Limb (tissue), 2 donors: ENCODE results near the gene ERN1.
"Not testable (repeated sequence)": the region's sequence is repeated elsewhere in the genome, so short reads cannot be mapped to it uniquely, and the experiment has no call there.

Experiments
- DNase-seq, 2 donors: peaks; one replicate each; pipeline ENCODE4 v3.0.0-alpha.2; 2016; ENCODE audit errors: extremely low spot score in 2 of 2

The ERN1 gene

DNA sequence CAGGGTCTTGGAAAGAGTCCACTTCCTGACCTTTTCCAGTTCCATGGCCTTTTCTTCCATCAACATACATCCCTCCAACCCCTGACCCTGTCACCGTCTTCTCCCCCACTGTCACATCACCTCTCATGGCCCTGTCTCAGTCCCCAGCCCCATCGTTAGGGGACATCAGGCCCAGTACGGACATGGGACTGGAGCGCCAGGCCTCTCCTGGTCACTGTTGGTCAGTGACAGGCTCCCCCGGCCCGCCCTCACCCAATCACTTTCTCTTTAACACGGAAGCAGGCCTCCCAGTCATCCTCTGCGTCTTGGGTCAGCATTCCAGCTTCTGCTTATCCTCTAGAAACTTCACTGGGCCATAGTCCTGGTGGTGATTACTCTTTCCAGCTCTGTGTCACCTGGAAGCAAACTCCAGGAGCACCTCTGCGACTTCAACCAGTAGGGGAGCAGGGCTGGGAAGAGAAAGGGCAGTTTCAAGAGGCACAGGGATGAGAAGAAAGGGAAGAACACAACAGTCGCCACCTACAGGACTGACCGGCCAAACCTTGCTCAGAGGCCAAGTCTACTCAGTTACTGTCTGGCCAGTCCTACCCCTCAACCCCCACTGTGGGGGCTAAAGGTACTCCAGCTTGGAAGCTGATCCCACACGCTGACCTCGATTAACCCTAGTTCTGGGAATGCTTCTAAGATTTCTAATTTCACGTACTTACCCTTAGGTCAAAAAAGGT, 93.6 kb downstream of the ERN1 start:
- DNase-seq = no peak

DNA sequence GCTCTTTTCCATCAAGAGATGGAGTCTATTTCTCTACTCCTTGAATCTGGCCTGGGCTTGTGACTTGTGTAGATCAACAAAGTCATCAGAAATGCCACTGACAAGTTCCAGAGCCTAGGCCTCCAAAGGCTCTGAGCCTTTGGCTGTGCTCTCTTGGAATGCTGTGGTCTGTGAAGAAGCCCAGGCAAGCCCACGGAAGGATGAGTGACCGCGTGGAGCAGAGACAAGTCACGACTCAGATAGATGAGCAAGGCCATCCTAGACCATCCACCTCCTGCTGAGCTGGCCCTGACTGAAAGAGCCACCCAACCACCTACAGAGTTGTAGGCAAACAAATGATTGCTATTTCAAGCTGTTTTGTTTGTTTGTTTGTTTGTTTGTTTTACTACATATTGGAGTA, 97.9 kb downstream of the ERN1 start:
- DNase-seq = no peak

DNA sequence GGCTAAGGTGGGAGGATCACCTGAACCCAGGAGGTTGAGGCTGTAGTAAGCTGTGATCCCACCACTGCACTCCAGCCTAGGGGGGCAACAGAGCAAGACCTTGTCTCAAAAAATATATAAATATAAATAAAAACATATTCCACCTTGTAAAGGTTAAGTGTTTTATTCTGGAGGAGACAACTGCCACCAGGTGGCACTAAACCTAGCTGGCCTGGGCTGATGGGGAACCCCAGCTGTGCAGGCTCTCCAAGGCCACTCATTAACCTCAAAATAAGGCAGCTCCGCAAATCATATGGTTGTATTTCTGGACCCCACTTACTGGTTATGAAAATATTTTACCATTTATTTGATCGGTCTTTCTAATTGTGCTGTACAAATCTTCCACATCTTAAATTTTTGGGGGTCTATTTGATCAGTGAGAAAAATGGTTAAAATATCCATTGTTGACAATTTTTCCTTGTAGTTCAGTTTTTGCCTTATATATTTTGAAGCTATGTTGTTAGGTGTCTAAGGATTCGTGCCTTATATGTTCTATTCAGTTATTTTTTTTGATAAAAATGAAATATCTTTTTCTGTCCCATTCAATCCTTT, 101.0 kb downstream of the ERN1 start:
- peak; percentile 30 to 71 for DNase-seq

DNA sequence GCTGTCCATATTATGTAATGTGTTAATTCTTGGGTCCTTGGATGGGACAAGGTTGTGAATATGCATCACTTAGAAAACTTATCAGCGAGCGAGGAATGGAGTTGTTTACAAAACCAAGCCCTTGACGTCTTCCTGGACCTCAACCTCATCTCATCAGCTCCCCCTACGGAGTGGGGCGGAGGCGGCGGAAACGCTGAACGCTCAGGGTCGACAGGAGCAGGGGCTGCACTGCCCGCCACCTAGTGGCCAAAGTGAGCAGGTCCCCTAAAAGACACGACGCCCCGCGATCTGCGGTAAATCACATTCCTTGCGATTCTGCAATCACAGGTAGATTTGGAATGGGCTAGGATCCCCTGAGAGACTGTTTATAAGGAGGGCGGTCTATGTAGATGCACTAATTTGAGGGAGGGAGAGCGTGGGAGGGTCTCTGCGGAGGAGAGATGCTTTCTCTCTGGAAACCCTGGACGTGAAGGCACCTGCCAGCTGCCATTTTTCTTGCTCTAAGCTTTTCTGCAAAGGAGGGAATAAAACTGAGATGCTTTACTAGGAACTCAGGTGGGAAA, 104.1 kb downstream of the ERN1 start:
- DNase-seq = peak; percentile 66 to 77

DNA sequence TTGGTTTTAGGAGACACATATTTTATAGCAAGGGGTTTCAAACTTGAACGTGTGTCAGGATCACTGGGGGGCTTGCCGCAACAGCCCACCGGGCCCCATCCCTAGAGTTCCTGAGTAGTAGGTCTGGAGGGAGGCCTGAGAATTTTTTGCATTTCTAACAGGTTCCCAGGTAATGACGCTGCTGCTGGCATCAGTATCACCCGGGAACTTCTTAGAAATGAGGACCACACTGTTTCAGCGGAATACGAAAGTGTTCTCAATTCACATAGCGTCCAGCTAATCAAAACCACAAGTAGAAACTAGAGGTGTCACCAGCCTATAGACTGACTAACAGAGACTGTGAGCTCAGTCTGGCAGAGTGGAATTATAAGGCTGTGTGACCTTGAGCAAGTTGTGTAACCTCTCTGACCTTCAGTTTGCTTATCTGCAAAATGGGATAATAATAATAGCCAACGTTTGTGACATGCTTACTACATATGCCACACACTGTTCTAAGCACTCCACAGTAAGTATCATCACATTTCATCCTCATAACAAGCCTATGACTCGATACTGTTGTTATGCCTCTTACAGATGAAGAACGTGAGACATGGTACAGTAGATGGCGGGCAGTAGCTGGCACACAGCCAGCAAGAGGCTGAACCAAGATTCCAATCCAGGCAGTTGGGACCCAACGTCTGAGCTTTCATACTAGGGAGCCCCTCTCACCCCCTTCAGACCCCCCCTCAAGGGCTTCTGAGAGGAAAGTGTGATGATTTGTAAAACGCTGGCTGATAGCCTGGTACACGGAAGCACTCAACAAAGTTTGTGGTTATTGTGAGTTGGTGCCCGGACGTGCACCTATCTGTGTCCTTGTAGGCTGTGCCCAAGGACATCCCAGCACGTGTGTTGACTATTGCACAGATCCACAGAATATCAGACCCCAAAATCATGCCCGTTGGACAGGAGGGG, 104.9 kb downstream of the ERN1 start:
- DNase-seq = no peak

DNA sequence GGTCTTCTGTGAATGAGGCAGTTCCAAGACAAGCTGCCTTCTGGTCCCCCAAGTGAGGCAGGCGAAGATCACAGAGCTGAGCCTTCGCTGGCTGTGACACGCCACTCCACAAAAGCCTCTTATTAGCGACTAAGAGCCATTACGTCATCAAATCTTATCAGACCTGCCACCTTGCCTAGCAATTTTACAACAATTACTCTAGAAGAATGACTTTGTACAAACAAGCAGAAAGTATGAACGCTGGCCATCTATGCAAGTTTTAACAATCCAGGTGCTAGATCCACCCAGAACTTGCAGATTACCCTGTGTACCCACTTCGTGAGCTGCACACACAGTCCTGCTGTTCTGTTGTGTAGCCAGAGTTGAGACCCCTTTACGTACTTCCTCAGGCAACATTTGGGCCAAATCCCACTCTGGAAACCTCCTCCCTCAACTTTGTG, 105.7 kb downstream of the ERN1 start:
- no peak for DNase-seq

DNA sequence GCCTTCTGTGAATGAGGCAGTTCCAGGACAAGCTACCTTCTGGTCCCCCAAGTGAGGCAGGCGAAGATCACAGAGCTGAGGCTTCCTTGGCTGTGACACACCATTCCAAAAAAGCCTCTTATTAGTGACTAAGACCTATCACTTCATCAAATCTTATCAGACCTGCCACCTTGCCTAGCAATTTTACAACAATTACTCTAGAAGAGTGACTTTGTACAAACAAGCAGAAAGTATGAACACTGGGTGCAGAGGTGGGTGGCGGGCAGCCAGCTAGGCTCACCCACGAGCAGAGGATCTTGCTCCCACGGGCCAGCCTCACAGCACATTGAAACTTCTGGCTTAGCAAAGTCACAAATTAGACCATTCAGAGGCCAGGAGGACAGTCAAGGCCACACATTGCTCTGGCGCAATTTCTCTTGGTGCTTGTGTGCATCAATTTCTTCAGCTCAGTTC, 107.3 kb downstream of the ERN1 start:
- DNase-seq = no peak

DNA sequence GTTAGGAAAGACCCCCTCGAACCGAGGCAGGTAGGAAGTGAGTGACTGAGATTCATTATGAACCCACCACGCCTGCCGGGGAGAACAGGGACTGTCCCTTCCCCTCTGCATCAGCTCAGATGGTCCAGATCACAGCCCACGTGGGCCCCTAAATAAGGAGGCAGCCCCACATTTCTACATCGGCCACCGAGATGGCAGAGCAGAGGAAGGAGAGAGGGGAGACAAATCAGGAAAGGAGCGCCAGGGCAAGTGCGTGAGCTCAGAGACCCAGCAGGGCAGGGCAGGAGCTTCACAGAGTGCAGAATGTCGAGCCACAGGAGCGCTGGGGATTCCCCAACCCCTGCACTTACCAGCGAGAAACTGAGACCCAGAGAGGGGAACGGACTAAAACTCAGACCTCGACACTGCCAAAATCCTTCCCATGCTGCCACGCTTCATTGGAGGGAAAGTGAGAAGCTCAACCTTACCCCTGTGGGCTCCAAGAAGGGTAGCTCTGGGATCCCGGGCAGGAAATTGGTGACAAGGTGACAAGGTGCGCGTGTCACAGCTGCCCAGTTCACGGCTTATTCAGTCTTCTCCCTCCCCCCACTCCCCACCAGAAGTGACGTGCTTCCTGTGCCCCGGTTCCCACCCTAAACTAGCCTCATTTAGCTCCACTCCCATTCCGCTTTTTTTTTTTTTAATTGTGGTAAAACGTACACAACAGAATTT, 109.7 kb downstream of the ERN1 start, which contains the start of gene ICAM2:
ICAM2 (minus strand) TSS at position 578 of the 711 bp plus-strand sequence. CDS start 13,942 bp downstream, outside the sequence.
- DNase-seq = no peak

DNA sequence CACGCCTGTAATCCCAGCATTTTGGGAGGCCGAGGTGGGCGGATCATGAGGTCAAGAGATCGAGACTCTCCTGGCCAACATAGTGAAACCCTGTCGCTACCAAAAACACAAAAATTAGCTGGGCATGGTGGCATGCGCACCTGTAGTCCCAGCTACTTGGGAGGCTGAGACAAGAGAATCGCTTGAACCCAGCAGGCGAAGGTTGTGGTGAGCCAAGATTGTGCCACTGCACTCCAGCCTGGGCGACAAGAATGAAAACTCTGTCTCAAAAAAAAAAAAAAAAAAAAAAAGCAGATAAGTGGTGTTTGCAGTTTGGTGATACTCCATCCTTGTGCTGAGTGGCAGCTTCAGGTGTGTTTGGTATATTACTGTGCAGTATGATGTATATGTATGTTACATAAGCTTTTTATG, 110.4 kb downstream of the ERN1 start:
- not testable (repeated sequence) for DNase-seq

DNA sequence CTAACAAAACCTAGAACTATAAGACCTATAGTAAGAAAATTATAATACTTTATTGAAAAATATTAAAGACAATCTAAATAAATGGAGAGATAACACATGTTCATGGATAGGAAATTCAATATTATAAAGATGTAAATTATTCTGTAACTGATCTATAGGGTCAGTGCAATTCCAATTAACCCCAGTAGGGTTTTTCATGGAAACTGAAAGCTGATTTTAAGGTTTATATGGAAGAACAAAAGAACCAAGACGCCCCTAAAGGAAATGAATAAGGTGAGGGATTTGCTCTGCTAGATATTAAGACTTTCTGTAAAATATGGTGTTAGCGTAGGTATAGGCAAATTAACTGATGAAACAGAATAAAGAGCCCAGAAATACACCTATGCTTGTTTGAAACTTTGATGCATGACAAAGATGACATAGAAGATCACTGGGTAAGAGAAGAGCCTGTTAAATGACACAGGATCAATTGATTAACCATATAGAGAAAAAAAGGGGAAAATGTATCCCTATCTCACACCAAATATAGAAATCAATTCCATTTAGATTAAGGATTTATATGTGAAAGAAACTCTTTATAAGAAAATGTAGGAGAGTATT, 112.5 kb downstream of the ERN1 start:
- DNase-seq = no peak

DNA sequence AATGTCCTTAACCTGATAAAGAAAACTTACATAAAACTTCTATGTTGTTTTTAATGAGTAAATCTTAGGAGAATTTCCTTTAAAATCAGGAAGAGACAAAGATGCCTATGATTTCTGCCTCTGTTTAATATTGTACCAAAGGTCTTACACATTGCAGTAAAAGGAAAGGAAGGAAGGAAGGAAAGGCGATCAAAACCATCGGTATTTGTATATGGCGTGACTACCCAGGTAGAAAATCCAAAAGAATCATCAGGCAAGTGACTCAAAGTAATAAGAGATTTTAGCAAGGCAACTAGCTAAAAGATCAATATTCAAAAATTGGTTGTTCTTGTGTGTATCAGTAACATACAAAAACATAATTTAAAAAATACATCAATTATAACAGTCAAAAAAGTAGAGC, 113.0 kb downstream of the ERN1 start:
- DNase-seq = no peak

DNA sequence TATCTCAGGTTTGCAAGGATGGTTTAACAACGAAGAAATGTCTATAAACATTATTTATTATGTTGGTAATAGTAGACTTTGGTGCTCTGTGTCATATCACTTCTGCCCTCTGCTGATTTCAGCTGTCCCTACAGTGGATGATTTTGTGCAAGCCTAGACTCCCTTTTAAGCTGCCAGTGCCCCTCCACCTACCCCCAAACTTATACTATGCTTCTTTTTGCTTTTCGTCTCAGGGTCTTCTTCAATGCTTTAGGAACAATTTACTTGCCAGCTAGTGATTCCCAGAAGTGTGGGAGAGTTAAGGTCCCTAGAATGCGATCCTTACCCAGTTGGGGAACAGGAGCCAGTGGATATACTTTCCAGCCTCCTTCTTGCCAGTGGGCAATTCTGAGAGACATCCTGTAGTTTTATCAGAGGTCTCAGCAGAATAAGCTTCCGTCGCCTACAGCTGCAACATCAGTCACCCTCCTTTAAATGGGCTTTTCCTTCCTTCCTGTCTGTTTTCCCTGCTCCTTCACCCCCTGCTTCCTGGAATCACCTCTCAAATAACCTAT, 113.6 kb downstream of the ERN1 start:
- no peak for DNase-seq

DNA sequence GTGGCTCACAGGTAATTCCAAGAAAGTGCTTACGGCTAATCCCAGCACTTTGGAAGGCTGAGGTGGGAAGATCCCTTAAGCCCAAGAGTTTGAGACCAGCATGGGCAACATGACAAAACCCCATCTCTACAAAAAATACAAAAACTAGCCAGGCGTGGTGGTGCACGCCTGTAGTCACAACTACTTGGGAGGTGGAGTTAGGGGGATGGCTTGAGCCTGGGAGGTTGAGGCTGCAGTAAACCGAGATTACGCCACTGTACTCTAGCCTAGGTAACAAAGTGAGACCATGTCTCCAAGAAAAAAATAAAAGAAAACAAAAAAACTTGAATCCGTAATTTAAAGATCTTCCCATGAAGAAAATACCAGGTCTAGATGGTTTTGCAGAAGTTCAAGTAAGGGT, 114.5 kb downstream of the ERN1 start:
- no peak for DNase-seq

DNA sequence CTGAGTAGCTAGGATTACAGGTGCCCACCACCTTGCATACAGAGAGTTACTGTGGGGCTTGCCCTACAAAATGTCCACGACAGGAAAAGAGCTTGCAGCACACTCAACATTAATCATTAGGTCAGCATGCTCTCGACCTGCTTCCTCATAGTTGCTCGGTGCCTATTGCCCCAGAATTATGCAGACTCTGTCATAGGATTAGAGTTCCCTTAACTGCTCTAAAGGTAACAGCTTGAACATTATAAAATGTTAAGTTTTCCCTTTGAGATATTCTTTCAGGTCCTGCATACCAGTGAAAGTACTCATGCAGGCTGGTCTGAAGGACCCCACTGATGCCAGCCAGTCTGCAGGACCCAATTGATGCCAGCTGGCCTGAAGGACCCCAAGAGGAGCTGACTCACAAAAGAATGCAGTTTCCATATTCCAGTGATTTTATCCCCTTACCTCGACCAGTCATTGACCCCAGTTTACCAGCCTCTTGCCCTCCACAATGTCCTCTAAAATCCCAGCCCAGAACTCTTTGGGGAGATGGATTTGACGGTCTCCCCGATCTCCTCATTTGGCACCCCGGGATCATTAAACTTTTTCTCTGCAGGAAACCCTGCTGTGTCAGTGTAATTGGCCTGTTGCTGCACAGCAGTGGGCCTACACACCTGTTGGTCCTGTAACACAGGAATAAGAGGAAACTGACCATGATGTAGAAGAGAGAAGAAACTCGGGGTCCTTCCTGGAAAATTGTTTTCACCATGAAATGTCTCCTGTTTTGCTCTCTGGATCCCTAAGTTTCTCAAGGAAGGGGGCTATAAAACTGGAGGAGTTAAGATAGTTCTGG, 120.2 kb downstream of the ERN1 start:
- no peak for DNase-seq

DNA sequence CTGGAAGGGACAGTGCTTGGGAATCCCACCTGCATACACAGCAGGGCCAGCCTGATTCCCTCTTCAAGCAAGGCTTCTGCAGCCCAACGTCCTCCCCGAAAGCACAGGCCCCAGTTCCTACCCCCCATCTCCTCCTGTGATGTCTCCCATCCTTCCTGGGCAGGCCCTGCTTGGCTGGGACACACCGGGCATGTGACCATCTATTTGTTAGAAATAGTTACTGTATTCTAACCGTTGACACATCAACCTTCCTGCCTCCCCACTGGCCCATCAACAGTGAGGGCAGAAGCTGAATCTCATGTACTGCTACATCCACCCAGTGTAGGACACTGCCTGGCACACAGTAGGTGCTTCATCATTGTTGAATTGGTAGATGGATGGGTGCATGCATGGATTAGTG, 121.1 kb downstream of the ERN1 start:
- no peak for DNase-seq

DNA sequence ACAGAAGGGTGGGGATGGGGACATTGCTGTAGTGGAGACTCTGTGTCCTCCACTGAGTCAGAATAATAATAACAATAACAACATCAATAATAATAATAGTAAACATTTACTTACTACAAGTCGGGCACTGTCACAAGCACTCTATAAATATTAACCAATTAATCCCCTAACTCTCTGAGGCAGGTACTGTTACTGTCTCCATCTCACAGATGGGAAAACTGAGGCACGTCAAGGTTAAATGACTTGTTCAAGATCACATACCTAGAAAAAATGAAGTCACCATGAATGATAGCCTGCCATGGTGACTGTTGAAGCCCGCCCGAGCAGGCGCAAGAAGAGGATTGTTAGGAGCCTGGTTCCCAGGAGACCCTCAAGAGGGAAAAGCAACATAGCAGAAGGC, 121.6 kb downstream of the ERN1 start:
- no peak for DNase-seq

DNA sequence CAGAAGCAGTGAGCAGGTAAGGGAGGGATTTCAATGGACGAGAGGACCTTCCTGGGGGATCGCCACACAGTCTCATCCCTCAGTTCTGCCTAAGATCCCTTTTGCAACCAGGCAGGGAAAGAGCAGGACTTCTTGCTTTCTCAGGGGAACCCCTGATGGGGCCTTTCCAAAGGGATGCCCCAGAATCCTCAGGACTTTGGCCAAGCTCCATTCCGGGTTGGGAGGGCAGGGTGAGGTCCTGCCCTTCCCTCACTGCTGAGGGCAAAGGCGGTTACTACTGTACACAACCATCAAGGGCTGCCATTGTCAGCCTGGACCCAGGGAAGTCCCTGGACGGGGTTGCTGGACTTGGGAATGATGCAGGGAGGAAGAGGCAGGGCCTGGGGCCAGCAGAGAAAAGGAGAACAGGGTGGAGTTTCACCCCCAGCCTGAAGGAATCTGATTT, 122.1 kb downstream of the ERN1 start:
- no peak for DNase-seq

DNA sequence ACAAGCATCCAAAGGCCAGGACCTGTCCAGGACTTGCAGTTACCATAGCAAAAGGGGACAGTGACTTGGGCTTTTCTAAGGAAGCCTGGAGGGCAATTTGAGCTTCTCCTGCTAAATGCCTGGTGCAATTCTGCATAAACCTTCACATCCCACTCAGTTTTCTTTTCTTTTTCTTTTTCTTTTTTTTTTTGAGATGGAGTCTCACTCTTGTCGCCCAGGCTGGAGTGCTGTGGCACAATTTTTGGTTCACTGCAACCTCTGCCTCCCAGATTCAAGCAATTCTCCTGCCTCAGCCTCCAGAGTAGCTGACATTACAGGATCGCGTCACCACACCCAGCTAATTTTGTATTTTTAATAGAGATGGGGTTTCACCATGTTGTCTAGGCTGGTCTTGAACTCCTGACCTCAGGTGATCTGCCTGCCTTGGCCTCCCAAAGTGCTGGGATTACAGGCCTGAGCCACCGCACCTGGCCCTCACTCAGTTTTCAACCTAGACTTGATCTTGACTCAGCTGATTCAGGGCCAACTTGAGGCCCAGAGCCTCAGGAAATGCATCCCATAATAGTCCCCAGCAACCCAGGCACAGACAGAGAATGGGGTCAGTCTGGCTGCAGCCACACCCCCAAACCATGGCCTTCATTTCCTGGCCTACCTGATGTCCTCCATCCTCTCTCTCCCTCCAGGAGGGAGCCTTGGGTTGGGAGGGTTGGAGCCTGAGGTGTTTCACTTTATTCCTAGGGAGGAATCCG, 122.7 kb downstream of the ERN1 start:
- DNase-seq = not testable (repeated sequence)
